Vagina (tissue), 2 donors: ENCODE measurements around the gene BBS2.

Experiments used
- POLR2AphosphoS5 ChIP-seq, 2 donors: sonication (generic); formaldehyde crosslinking; IDR thresholded peaks; one replicate each; pipeline ENCODE4 v1.9.0; 2017; ENCODE audit warnings: antibody characterized with exemption in 2 of 2, mild to moderate bottlenecking in 2 of 2, low read depth in 1 of 2; ENCODE audit not compliant: insufficient read depth in 1 of 2
- TF ChIP-seq, protein P1 (sequence below), 3 experiments: fragments of 450-650 bp in 2 of 3; fragments of 200-600 bp in 1 of 3; sonication (generic) in 1 of 3; IDR thresholded peaks; one replicate each; pipeline ENCODE4 v1.5.1; 2017 to 2019; ENCODE audit warnings: antibody characterized with exemption in 3 of 3, mild to moderate bottlenecking in 2 of 3, moderate library complexity in 2 of 3

GRCh38 chr16:56479469-56479868 lies 40.4 kb downstream of the BBS2 start:
- TF ChIP-seq, protein P1, sequence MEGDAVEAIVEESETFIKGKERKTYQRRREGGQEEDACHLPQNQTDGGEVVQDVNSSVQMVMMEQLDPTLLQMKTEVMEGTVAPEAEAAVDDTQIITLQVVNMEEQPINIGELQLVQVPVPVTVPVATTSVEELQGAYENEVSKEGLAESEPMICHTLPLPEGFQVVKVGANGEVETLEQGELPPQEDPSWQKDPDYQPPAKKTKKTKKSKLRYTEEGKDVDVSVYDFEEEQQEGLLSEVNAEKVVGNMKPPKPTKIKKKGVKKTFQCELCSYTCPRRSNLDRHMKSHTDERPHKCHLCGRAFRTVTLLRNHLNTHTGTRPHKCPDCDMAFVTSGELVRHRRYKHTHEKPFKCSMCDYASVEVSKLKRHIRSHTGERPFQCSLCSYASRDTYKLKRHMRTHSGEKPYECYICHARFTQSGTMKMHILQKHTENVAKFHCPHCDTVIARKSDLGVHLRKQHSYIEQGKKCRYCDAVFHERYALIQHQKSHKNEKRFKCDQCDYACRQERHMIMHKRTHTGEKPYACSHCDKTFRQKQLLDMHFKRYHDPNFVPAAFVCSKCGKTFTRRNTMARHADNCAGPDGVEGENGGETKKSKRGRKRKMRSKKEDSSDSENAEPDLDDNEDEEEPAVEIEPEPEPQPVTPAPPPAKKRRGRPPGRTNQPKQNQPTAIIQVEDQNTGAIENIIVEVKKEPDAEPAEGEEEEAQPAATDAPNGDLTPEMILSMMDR (IDR thresholded peaks at IDR 0.05): no peak
- no peak for TF ChIP-seq POLR2AphosphoS5 (IDR thresholded peaks at IDR 0.05; ENCODE audit: insufficient read depth in 1 of 2, low read depth in 1 of 2)
